Right atrium auricular region (tissue), 2 donors: Measurements from ENCODE around the gene SCN8A. TPM values are rescaled to one million over a fixed set of nuclear protein-coding genes. Genes with fewer than 3 reads are reported as not detected.

Experiments
- DNase-seq: peaks from one replicate; pipeline ENCODE4 v3.0.0-alpha.2; 2019; ENCODE audit warnings: low spot score
- H3K27ac ChIP-seq, 2 donors: fragments of 200-600 bp; sonication (generic); 1 replicate in 1 of 2; 2 replicates in 1 of 2; pipeline ENCODE4 v1.5.1; 2016 to 2019
- H3K27me3 ChIP-seq, 2 donors: fragments of 200-600 bp; sonication (generic); one replicate each; pipeline versions ENCODE4 v1.5.1 to v1.6.0; 2017 to 2019
- H3K36me3 ChIP-seq: fragments of 200-600 bp; sonication (generic); one replicate; pipeline ENCODE4 v1.5.1; 2016
- H3K4me1 ChIP-seq, 2 donors: fragments of 200-600 bp; sonication (generic); one replicate each; pipeline versions ENCODE4 v1.5.1 to v1.6.0; 2017 to 2019
- H3K4me3 ChIP-seq, 2 donors: fragments of 200-600 bp; sonication (generic); 1 replicate in 1 of 2; 2 replicates in 1 of 2; pipeline ENCODE4 v1.5.1; 2017 to 2019; ENCODE audit warnings: mild to moderate bottlenecking in 1 of 2, moderate library complexity in 1 of 2
- H3K9me3 ChIP-seq, 2 donors: fragments of 200-600 bp; sonication (generic); one replicate each; pipeline ENCODE4 v1.5.1; 2019
- total RNA-seq, 2 donors: library from RNA; depleted of rRNA; stranded (reverse); fragments of >200 nt; gene quantifications; one replicate each; pipeline ENCODE4 v1.1.0, GENCODE V29; 2016
- TF ChIP-seq, protein P1 (sequence below), 2 donors: fragments of 200-600 bp; sonication (generic); IDR thresholded peaks; one replicate each; pipeline ENCODE4 v1.5.1; 2019; ENCODE audit warnings: antibody characterized with exemption in 2 of 2

The SCN8A gene
- total RNA-seq, 2 donors from 2014 or later, result 0.19 to 0.24 TPM

GRCh38 chr12:51822956-51823355 is 231.9 kb downstream of the SCN8A start:
- Histone ChIP-seq H3K27ac (no peak overlapping the region), H3K27me3 (no peaks in the 10 kb centered on the region), H3K4me1 (peaks cover 0 to 9% of the 10 kb centered on the region in 2 donors), H3K4me3 (no peak overlapping the region), H3K9me3 (no peaks in the 10 kb centered on the region), H3K36me3 (no peaks in the 10 kb centered on the region)
- no peak for DNase-seq
- TF ChIP-seq, protein P1, sequence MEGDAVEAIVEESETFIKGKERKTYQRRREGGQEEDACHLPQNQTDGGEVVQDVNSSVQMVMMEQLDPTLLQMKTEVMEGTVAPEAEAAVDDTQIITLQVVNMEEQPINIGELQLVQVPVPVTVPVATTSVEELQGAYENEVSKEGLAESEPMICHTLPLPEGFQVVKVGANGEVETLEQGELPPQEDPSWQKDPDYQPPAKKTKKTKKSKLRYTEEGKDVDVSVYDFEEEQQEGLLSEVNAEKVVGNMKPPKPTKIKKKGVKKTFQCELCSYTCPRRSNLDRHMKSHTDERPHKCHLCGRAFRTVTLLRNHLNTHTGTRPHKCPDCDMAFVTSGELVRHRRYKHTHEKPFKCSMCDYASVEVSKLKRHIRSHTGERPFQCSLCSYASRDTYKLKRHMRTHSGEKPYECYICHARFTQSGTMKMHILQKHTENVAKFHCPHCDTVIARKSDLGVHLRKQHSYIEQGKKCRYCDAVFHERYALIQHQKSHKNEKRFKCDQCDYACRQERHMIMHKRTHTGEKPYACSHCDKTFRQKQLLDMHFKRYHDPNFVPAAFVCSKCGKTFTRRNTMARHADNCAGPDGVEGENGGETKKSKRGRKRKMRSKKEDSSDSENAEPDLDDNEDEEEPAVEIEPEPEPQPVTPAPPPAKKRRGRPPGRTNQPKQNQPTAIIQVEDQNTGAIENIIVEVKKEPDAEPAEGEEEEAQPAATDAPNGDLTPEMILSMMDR (IDR thresholded peaks at IDR 0.05), result no peak

- DNase-seq, result no peak
- Histone ChIP-seq H3K27ac (no peak overlapping the region), H3K27me3 (no peaks in the 10 kb centered on the region), H3K4me1 (peaks cover 0 to 9% of the 10 kb centered on the region in 2 donors), H3K36me3 (no peaks in the 10 kb centered on the region), H3K4me3 (no peak overlapping the region), H3K9me3 (no peaks in the 10 kb centered on the region)
- TF ChIP-seq, protein P1 (IDR thresholded peaks at IDR 0.05), result peak; percentile 14 to 64
These were observed 233.0 kb downstream of the SCN8A start for GRCh38 chr12:51823875-51824565.

DNA sequence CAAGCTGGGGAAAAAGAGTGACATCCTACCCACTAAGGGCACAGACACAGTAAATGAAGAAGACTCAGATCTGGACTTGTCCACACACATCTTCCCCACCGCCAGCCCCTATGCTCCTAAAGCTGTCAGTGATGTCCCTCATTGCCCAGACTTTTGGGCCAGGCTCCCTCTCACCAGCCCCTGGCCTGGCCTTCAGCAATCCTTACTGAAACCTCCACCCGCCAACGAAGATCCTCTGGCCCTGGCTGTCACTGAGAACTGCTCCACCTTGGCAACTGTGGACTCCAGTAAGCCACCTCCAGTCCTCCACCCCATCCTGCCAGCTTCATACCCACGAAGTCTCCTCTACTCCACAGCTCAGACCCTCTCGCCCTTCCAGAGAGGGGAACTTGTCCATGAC is 234.2 kb downstream of the SCN8A start:
- Histone ChIP-seq H3K4me3 (no peak overlapping the region), H3K27me3 (no peaks in the 10 kb centered on the region), H3K4me1 (peaks cover 0 to 3% of the 10 kb centered on the region in 2 donors), H3K9me3 (no peaks in the 10 kb centered on the region), H3K36me3 (no peaks in the 10 kb centered on the region), H3K27ac (no peak overlapping the region)
- TF ChIP-seq, protein P1 (IDR thresholded peaks at IDR 0.05), result no peak
- no peak for DNase-seq

GRCh38 chr12:51826881-51827280 is 235.8 kb downstream of the SCN8A start:
- no peak overlapping the region for H3K4me3 ChIP-seq
- H3K27ac ChIP-seq, result no peak overlapping the region
- no peak for DNase-seq
- H3K9me3 ChIP-seq, result no peaks in the 10 kb centered on the region
- H3K36me3 ChIP-seq, result no peaks in the 10 kb centered on the region
- no peaks in the 10 kb centered on the region for H3K4me1 ChIP-seq
- TF ChIP-seq, protein P1 (IDR thresholded peaks at IDR 0.05), result no peak
- H3K27me3 ChIP-seq, result no peaks in the 10 kb centered on the region

DNA sequence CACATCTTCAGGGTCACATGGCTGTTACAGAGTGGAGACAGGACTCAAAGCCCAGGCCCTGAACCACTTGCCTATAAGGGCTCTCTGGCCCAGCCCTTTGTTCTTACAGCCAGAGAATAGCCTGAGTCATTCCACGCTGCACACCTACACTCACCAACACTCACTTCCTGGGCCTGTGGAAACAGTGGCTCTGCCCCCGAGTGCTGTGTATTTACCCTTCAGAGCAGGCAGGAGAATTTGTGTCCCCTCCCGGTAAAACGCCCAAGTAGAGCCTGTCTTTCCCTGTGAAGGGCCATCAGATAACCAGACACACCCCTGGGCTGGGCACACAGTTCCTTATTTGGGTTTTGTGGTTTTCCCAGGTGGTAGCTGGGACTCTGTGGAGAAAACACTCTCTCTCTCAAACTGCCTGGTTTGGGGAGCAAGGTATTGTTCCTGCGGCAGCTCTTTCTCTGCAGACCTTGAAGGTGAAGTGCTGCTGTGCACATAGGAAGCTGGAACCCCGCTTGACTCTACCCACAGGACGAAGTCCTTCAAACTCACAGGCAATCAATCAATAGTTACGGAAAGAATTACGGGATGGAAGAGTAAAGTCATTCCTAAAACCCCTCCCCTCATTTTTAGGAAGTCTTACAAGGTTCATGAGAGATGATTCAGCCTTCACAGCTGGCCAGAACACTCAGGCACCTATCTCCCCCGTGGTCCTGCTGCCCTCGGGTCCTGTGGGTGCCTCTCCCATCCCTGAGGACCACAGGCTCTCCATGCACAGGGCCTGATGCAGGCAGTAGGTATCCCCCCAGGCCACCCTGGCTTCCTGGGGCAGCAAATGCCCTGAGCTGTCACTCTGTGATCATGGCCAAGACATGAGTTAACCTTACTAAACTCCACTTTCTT is 237.1 kb downstream of the SCN8A start:
- no peaks in the 10 kb centered on the region for H3K4me1 ChIP-seq
- TF ChIP-seq, protein P1 (IDR thresholded peaks at IDR 0.05), result no peak
- no peak for DNase-seq
- H3K27me3 ChIP-seq, result no peaks in the 10 kb centered on the region
- H3K36me3 ChIP-seq, result no peaks in the 10 kb centered on the region
- no peak overlapping the region for H3K4me3 ChIP-seq
- H3K27ac ChIP-seq, result no peak overlapping the region
- no peaks in the 10 kb centered on the region for H3K9me3 ChIP-seq
